Activated CD4-positive, alpha-beta memory T cell treated with anti-CD3 and anti-CD28 coated beads for 36 hours (primary cell): ENCODE data around the gene EPB41L5. TPM values are rescaled to one million over a fixed set of nuclear protein-coding genes. Genes with fewer than 3 reads are reported as not detected.
A peak's percentile ranks its signal among the peaks of the same experiment; 100 is the strongest.
"Not testable (repeated sequence)": the region's sequence is repeated elsewhere in the genome, so short reads cannot be mapped to it uniquely, and the experiment has no call there.

ENCODE experiments used
- CTCF ChIA-PET: fragments of 350-600 bp; sonication (Branson Sonifier 250); formaldehyde crosslinking; loops from one replicate; lab custom pipeline; 2021; ENCODE audit warnings: antibody characterized with exemption, inconsistent platforms; lab: Charles Lee
- POLR2A ChIA-PET: fragments of 350-600 bp; sonication (Branson Sonifier 250); formaldehyde crosslinking; loops from one replicate; lab custom pipeline; 2021; ENCODE audit warnings: antibody characterized with exemption; lab: Charles Lee
- DNase-seq: peaks from one replicate; pipeline ENCODE4 v3.0.0-alpha.2; 2020
- H3K27ac Mint-ChIP-seq: one replicate; pipeline ENCODE4 v1.8.0; 2021; ENCODE audit warnings: mixed read lengths
- H3K27me3 Mint-ChIP-seq: one replicate; pipeline ENCODE4 v1.8.0; 2021; ENCODE audit warnings: mixed read lengths
- H3K36me3 Mint-ChIP-seq: one replicate; pipeline ENCODE4 v1.8.0; 2021; ENCODE audit warnings: mixed read lengths
- H3K4me1 Mint-ChIP-seq: one replicate; pipeline ENCODE4 v1.8.0; 2021; ENCODE audit warnings: low read depth, mixed read lengths
- H3K4me3 Mint-ChIP-seq: one replicate; pipeline ENCODE4 v1.8.0; 2021; ENCODE audit warnings: mild to moderate bottlenecking, mixed read lengths
- H3K9me3 Mint-ChIP-seq: one replicate; pipeline ENCODE4 v1.8.0; 2021; ENCODE audit warnings: mixed read lengths
- intact Hi-C: fragments of 100-400 bp; cut with micrococcal nuclease; formaldehyde crosslinking; loops from one replicate; pipeline ENCODE4 v1.15.1; 2023
- total RNA-seq, 2 experiments: library from RNA; stranded (reverse); gene quantifications; one replicate each; pipeline ENCODE4 v1.2.3, GENCODE V29; 2021

The EPB41L5 gene
- total RNA-seq, 2 experiments from 2014 or later: 2.5 to 2.7 TPM

- Mint-ChIP-seq H3K9me3 (no peaks in the 10 kb centered on the region), H3K36me3 (peaks cover 6% of the 10 kb centered on the region), H3K4me1 (peaks cover 17% of the 10 kb centered on the region), H3K27ac (no peak overlapping the region), H3K27me3 (no peaks in the 10 kb centered on the region), H3K4me3 (no peak overlapping the region)
- CTCF ChIA-PET: interaction anchor here (1.0 to 4.7 kb wide), 5 partner anchors 11 to 354 kb away, joined by 3 to 82 read pairs (median 6); no protein-coding TSS in a partner anchor
- no peak for DNase-seq
- POLR2A ChIA-PET: no interaction called here
- intact Hi-C loops: loop anchor here (1.0 to 5.0 kb wide), 5 partner anchors 69 to 572 kb away; partner anchors contain the start of gene PTPN4
These were observed 95.9 kb downstream of the EPB41L5 start for GRCh38 chr2:120108749-120109148.

GRCh38 chr2:120109186-120110061 lies 96.5 kb downstream of the EPB41L5 start:
- peaks cover 17% of the 10 kb centered on the region for H3K4me1 Mint-ChIP-seq
- no peak for DNase-seq
- intact Hi-C loops: loop anchor here (1.0 to 5.0 kb wide), 5 partner anchors 68 to 571 kb away; partner anchors contain the start of gene PTPN4
- CTCF ChIA-PET: interaction anchor here (0.6 to 4.7 kb wide), 15 partner anchors 11 to 571 kb away, joined by 3 to 82 read pairs (median 4); no protein-coding TSS in a partner anchor
- H3K27me3 Mint-ChIP-seq: no peaks in the 10 kb centered on the region
- H3K4me3 Mint-ChIP-seq: no peak overlapping the region
- peak overlapping the region; percentile 42 for H3K27ac Mint-ChIP-seq
- POLR2A ChIA-PET: no interaction called here
- H3K9me3 Mint-ChIP-seq: no peaks in the 10 kb centered on the region
- no peaks in the 10 kb centered on the region for H3K36me3 Mint-ChIP-seq

DNA sequence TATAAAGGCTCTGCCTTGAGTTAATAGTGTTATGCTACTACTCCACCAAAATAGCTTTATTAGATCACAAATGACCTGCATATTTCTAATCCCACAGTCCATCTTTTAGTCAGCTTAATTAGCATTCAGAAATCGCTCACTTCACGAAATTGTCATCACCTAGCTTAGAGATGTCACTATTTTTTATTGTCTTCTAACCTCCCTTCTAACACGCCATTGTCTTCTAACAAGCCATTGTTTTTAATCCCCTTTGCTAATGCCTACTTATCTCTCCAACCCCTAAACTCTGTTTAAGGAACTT lies 97.1 kb downstream of the EPB41L5 start:
- no peak overlapping the region for H3K4me3 Mint-ChIP-seq
- no peak overlapping the region for H3K27ac Mint-ChIP-seq
- no peaks in the 10 kb centered on the region for H3K9me3 Mint-ChIP-seq
- ChIA-PET POLR2A (no interaction called here), CTCF (interaction anchor here (0.6 to 4.7 kb wide), 13 partner anchors 11 to 571 kb away, joined by 3 to 82 read pairs (median 4); no protein-coding TSS in a partner anchor)
- no peak for DNase-seq
- intact Hi-C loops: no loop called here
- H3K27me3 Mint-ChIP-seq: no peaks in the 10 kb centered on the region
- H3K36me3 Mint-ChIP-seq: no peaks in the 10 kb centered on the region
- peaks cover 17% of the 10 kb centered on the region for H3K4me1 Mint-ChIP-seq

- POLR2A ChIA-PET: no interaction called here
- intact Hi-C loops: no loop called here
- H3K27me3 Mint-ChIP-seq: no peaks in the 10 kb centered on the region
These were observed 97.6 kb downstream of the EPB41L5 start for GRCh38 chr2:120110507-120110906.

DNA sequence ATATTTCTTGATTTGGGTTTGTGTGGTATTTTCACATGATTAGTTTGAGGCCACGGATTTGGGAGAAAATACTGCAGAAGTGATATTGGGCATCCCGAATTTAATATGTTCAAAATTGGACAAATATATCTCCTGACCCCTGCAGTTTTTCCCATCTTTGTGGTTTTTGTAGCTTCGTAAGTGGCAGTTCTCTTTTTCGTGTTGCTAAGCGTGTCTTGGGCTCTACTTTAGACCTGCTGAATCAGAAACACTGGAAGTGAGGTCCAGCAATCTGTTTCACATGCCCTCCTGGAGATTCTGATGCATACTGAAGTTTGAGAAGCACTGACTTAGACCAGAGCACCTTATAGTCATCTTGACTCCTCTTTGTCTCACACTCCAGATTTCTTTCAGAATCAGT lies 98.3 kb downstream of the EPB41L5 start:
- H3K9me3 Mint-ChIP-seq: no peaks in the 10 kb centered on the region
- no peaks in the 10 kb centered on the region for H3K27me3 Mint-ChIP-seq
- H3K27ac Mint-ChIP-seq: no peak overlapping the region
- ChIA-PET POLR2A (no interaction called here), CTCF (interaction anchor here (4.7 kb wide), 1 partner anchor 64 kb away, joined by 82 read pairs; no protein-coding TSS in a partner anchor)
- no peak for DNase-seq
- H3K36me3 Mint-ChIP-seq: no peaks in the 10 kb centered on the region
- intact Hi-C loops: no loop called here
- H3K4me3 Mint-ChIP-seq: no peak overlapping the region
- H3K4me1 Mint-ChIP-seq: peaks cover 17% of the 10 kb centered on the region

More at GRCh38 chr2:120110507-120110906, 97.6 kb downstream of the EPB41L5 start:
- Mint-ChIP-seq H3K36me3 (no peaks in the 10 kb centered on the region), H3K9me3 (no peaks in the 10 kb centered on the region), H3K4me1 (peaks cover 17% of the 10 kb centered on the region), H3K27ac (no peak overlapping the region), H3K4me3 (no peak overlapping the region)
- DNase-seq: no peak
- CTCF ChIA-PET: interaction anchor here (0.8 to 4.7 kb wide), 11 partner anchors 10 to 570 kb away, joined by 3 to 82 read pairs (median 4); no protein-coding TSS in a partner anchor

DNA sequence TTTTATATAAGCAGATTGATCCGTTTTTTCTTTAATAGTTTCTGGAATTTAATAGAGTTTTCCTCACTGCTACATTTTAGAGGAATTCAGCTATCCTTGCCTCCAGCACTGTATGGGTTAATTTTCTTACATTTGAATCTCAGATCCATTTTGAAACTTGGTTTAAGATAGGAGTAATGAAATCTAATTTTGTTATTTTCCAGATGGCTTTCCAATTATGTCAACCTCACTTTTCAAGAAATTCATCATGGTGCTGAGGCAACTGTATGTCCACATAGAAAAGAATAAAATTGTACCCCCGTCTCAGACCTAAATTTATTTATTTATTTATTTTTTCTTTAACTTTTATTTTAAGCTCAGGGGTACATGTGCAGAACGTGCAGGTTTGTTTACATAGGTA lies 105.1 kb downstream of the EPB41L5 start:
- Mint-ChIP-seq H3K27me3 (peaks cover 2% of the 10 kb centered on the region), H3K4me1 (no peaks in the 10 kb centered on the region), H3K27ac (no peak overlapping the region), H3K4me3 (no peak overlapping the region), H3K36me3 (peaks cover 11% of the 10 kb centered on the region), H3K9me3 (peaks cover 13% of the 10 kb centered on the region)
- no peak for DNase-seq
- intact Hi-C loops: no loop called here
- CTCF ChIA-PET: interaction anchor here (0.7 kb wide), 1 partner anchor 195 kb away, joined by 3 read pairs; no protein-coding TSS in a partner anchor
- POLR2A ChIA-PET: no interaction called here

GRCh38 chr2:120118471-120118870 lies 105.6 kb downstream of the EPB41L5 start:
- peaks cover 2% of the 10 kb centered on the region for H3K27me3 Mint-ChIP-seq
- intact Hi-C loops: no loop called here

DNA sequence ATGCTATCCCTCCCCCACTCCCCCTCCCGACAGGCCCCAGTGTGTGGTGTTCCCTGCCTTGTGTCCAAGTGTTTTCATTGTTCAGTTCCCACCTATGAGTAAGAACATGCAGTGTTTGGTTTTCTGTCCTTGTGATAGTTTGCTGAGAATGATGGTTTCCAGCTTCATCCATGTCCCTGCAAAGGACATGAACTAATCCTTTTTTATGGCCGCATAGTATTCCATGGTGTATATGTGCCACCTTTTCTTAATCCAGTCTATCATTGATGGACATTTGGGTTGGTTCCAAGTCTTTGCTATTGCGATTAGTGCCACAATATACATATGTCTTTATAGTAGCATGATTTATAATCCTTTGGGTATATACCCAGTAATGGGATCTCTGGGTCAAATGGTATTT lies 108.5 kb downstream of the EPB41L5 start:
- DNase-seq, H3K27me3 Mint-ChIP-seq, H3K4me3 Mint-ChIP-seq, H3K27ac Mint-ChIP-seq, intact Hi-C loops, POLR2A ChIA-PET, H3K4me1 Mint-ChIP-seq: not testable (repeated sequence)
- Mint-ChIP-seq H3K9me3 (peaks cover 13% of the 10 kb centered on the region), H3K36me3 (peaks cover 11% of the 10 kb centered on the region)
- CTCF ChIA-PET: interaction anchor here (1.6 kb wide), 1 partner anchor 11 kb away, joined by 3 read pairs; no protein-coding TSS in a partner anchor

More at GRCh38 chr2:120118471-120118870, 105.6 kb downstream of the EPB41L5 start:
- Mint-ChIP-seq H3K4me3 (no peak overlapping the region), H3K27ac (no peak overlapping the region), H3K36me3 (peaks cover 11% of the 10 kb centered on the region), H3K9me3 (peaks cover 13% of the 10 kb centered on the region), H3K4me1 (no peaks in the 10 kb centered on the region)
- ChIA-PET CTCF (interaction anchor here (0.7 kb wide), 1 partner anchor 195 kb away, joined by 3 read pairs; no protein-coding TSS in a partner anchor), POLR2A (no interaction called here)
- DNase-seq: no peak

- H3K9me3 Mint-ChIP-seq: peaks cover 13% of the 10 kb centered on the region
- no peak for DNase-seq
- ChIA-PET CTCF (interaction anchor here (0.6 kb wide), 1 partner anchor 52 kb away, joined by 3 read pairs; no protein-coding TSS in a partner anchor), POLR2A (no interaction called here)
- intact Hi-C loops: no loop called here
- H3K36me3 Mint-ChIP-seq: peaks cover 11% of the 10 kb centered on the region
- peaks cover 2% of the 10 kb centered on the region for H3K27me3 Mint-ChIP-seq
- H3K4me1 Mint-ChIP-seq: no peaks in the 10 kb centered on the region
- H3K27ac Mint-ChIP-seq: no peak overlapping the region
- no peak overlapping the region for H3K4me3 Mint-ChIP-seq
These were observed 110.2 kb downstream of the EPB41L5 start for GRCh38 chr2:120123090-120123489.

DNA sequence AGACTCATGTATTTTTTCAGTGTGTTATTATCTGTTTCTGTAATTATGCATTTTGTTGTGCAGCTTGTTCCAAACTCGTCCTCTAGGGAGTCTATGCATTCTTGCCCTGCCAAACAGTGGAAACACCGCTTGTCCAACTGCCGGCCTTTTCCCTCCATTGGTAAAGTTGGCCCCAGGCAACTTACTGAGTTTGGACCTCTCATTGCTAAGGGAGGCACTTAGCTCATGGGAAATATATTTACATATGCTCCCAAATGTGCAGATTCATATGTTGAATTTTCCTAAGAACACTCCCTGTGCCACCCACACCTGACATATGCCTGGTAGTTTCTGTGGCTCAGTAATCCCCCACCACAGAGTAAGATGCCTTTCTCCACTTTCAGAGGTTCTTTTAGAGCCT lies 112.3 kb downstream of the EPB41L5 start:
- H3K27ac Mint-ChIP-seq: no peak overlapping the region
- H3K27me3 Mint-ChIP-seq: no peaks in the 10 kb centered on the region
- ChIA-PET POLR2A (no interaction called here), CTCF (no interaction called here)
- H3K36me3 Mint-ChIP-seq: no peaks in the 10 kb centered on the region
- intact Hi-C loops: no loop called here
- no peak for DNase-seq
- no peaks in the 10 kb centered on the region for H3K4me1 Mint-ChIP-seq
- H3K4me3 Mint-ChIP-seq: no peak overlapping the region
- peaks cover 5% of the 10 kb centered on the region for H3K9me3 Mint-ChIP-seq

DNA sequence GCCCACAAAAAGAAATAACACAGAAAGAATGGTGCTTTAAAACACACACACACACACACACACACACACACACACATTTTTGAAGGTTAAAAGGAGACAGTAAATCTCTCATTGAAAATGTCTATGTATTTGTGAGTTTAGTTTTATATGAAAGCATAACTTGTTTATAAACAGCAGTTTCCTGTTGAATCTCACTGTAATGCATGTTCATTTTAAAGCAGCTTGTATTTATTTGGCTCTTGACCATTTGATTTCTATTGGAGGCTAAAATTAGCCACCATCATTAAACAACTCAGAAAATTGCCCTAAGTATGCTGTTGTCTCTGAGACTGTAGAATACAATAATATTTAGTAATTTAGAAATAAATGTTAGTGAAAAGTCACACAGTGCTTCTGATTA lies 115.3 kb downstream of the EPB41L5 start:
- intact Hi-C loops: no loop called here
- no peak overlapping the region for H3K4me3 Mint-ChIP-seq
- H3K9me3 Mint-ChIP-seq: no peaks in the 10 kb centered on the region
- H3K27me3 Mint-ChIP-seq: peaks cover 1% of the 10 kb centered on the region
- no peak overlapping the region for H3K27ac Mint-ChIP-seq
- no peaks in the 10 kb centered on the region for H3K4me1 Mint-ChIP-seq
- H3K36me3 Mint-ChIP-seq: no peaks in the 10 kb centered on the region
- no peak for DNase-seq
- ChIA-PET POLR2A (no interaction called here), CTCF (no interaction called here)

DNA sequence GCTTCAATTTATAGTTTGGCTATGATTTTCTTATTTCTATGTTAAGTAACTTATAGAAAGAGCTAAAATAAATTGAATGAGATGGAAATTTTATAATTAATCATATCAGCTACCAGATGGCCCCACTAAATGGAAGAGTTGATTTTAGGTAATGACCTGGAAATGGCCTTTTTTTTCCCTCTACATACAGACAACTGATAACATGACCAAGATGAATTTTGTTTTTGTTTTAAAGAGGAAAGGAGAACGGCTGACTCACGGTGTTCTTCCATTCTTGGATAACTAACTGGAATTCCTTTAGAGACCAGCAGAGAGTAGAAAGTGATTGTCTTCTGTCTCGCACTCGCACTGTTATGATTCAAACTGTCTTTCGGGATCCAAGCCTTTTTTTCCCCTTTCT lies 119.3 kb downstream of the EPB41L5 start:
- DNase-seq: no peak
- Mint-ChIP-seq H3K36me3 (peaks cover 10% of the 10 kb centered on the region), H3K4me3 (no peak overlapping the region), H3K27me3 (peaks cover 1% of the 10 kb centered on the region), H3K27ac (no peak overlapping the region), H3K9me3 (peaks cover 7% of the 10 kb centered on the region), H3K4me1 (no peaks in the 10 kb centered on the region)
- CTCF ChIA-PET: interaction anchor here (0.7 to 0.8 kb wide), 2 partner anchors 23 to 45 kb away, joined by 3 read pairs; no protein-coding TSS in a partner anchor
- intact Hi-C loops: no loop called here
- POLR2A ChIA-PET: no interaction called here
